Erythroblast (primary cell): Measurements from ENCODE around the gene XPOT.

Source experiments
- DNase-seq, 2 experiments: peaks; one replicate each; lab custom pipeline; 2025; lab: John Stamatoyannopoulos, UW
- GATA1 ChIP-seq: IDR thresholded peaks from 2 replicates; pipeline ENCODE4 v1.6.1; 2011; ENCODE audit warnings: low read depth, mild to moderate bottlenecking, control low read depth, low read length, moderate library complexity
- POLR2A ChIP-seq: IDR thresholded peaks from 2 replicates; pipeline ENCODE4 v1.6.1; 2011; ENCODE audit warnings: mild to moderate bottlenecking, low read length

XPOT gene

GRCh38 chr12:64404470-64405256 lies 471 bp downstream of the XPOT start:
- peak; percentile 89 to 95 for DNase-seq
- no peak for TF ChIP-seq GATA1
- TF ChIP-seq POLR2A: peak; percentile 84

- TF ChIP-seq GATA1: no peak
- no peak for TF ChIP-seq POLR2A
Observed at GRCh38 chr12:64407342-64408223, 3.4 kb downstream of the XPOT start.

DNA sequence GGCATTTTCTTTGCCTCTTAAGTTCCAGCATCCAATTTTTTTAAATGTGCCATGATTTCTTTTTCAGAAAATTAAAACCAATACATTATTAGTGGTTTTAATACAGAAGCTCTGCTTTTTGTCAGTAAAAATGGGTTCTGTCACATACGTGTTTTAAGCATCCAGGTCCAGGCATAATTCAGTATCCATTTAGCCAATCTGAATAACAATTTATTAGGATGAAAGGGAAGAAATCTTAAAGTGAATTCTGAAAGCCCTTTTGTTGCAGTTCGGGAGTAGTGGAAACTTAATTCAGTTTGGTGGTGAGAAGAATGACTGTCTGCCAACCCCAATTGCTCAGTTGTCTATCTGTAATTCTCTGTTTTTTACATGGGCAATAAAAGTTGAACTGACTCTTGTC lies 7.2 kb downstream of the XPOT start:
- TF ChIP-seq GATA1: no peak
- TF ChIP-seq POLR2A: no peak
- DNase-seq: no peak

More at GRCh38 chr12:64407342-64408223, 3.4 kb downstream of the XPOT start:
- DNase-seq: peak; percentile 12 to 16

- TF ChIP-seq GATA1 (no peak), POLR2A (no peak)
Observed at GRCh38 chr12:64412459-64412858, 8.3 kb downstream of the XPOT start.

GRCh38 chr12:64413884-64414283 lies 9.7 kb downstream of the XPOT start:
- no peak for TF ChIP-seq GATA1
- TF ChIP-seq POLR2A: no peak
- no peak for DNase-seq

More at GRCh38 chr12:64412459-64412858, 8.3 kb downstream of the XPOT start:
- no peak for DNase-seq

- no peak for TF ChIP-seq GATA1
- TF ChIP-seq POLR2A: no peak
- no peak for DNase-seq
Observed at GRCh38 chr12:64418209-64418608, 14.0 kb downstream of the XPOT start.

DNA sequence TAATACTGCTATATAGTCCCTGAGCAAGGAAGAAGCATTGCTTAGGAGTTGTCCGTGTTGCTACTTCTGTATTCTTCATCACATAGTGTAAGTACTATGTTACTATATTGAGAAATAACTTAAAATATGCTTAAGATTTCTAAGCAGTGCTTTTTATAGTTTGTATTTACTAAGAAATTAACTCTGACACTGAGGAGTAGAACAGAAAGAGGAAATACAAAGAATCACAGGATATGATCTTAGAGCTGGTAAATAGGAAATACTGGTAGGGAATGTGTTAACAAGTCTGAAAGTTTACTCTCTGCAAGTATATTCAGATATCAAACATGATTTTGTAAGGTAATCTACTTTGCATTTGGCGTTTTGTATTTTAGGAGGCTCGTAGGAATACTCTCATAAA lies 15.5 kb downstream of the XPOT start:
- TF ChIP-seq GATA1 (no peak), POLR2A (no peak)
- DNase-seq: no peak

DNA sequence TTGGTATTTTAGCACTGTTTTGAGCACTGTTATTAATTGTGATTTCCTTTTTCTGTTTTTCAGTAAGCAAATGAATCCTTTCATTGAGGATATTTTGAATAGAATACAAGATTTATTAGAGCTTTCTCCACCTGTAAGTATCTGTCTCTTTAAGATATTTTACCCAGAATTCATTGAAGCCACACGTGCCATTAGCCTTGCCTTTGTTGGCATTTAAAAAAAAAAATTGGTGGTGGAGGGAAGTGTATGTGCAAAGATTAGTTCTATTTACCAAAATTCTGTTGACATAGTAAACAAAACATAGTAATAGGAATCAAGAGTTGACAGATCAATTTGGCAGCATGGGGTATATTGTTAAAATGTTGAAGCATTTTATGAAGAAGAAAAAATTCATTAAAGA lies 23.8 kb downstream of the XPOT start:
- DNase-seq: no peak
- TF ChIP-seq POLR2A (no peak), GATA1 (no peak)

DNA sequence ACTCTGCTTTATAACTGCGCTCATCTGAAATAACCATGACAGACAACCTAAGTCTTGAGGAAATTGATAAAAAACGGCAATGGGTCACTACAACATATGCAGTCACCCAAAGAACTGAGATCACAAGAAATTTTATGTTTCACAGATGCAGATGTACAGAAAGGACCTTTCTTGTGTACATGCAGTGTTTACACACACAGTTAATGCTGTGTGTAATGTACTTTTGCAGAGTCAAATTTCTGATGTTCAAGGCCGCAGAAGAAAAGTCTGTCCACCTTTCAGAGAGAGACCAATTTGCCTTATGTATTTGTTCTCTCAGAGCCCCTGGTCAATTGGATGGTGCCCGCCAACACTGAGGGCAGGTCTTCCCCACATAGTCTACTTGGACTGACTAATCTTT lies 24.8 kb downstream of the XPOT start:
- no peak for DNase-seq
- no peak for TF ChIP-seq GATA1
- TF ChIP-seq POLR2A: no peak

DNA sequence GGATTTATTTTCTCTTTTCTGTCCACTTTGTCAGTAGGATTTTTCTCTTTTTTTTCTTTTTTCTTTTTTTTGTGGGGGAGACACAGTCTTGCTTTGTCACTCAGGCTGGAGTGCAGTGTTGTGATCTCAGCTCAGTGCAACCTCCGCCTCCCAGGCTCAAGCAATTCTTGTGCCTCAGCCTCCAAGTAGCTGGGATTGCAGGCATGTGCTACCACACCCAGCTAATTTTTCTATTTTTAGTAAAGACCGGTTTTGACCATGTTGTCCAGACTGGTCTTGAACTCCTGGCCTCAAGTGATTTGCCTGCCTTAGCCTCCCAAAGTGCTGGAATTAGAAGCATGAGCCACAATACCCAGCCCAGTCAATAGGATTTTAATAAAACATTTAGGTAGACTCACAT lies 26.7 kb downstream of the XPOT start:
- no peak for DNase-seq

GRCh38 chr12:64431791-64432190 lies 27.6 kb downstream of the XPOT start:
- DNase-seq: no peak
- TF ChIP-seq GATA1 (no peak), POLR2A (no peak)

More for the DNA sequence above, 26.7 kb downstream of the XPOT start:
- TF ChIP-seq POLR2A: no peak
- no peak for TF ChIP-seq GATA1

DNA sequence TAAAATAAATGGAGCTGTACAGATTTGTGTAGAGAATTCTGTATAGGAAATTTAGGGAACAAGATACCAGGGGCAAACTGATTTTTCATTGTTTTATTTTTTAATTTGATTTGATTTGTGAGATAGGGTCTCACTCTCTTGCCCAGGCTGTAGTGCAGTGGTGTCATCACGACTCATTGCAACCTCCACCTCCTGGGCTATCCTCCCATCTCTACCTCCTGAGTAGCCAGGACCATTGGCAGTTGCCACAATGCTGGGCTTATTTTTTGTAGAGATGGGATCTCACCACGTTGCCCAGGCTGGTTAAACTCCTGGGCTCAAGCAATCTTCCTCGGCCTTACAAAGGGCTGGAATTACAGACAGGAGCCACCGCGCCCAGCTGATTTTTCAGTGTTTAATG lies 29.7 kb downstream of the XPOT start:
- DNase-seq: no peak
- no peak for TF ChIP-seq GATA1
- TF ChIP-seq POLR2A: no peak

DNA sequence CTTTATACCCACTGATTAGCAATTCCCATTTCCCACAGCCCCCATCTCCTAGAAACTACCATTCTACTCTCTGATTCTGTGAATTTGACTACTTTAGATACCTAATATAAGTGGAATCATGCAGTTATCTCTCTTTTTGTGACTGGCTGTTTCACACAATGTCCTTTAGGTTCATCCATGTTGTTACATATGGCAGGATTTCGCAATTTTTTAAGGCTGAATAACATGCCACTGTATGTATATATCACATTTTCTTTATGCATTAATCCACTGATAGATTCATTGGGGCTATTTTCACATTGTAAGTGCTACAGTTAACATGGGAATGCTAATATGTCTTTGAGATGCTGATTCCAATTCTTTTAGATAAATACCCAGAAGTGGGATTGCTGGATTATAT lies 35.9 kb downstream of the XPOT start:
- no peak for TF ChIP-seq POLR2A
- no peak for TF ChIP-seq GATA1
- no peak for DNase-seq

- no peak for TF ChIP-seq POLR2A
- TF ChIP-seq GATA1: no peak
- DNase-seq: no peak
Observed at GRCh38 chr12:64445490-64445889, 41.3 kb downstream of the XPOT start.

DNA sequence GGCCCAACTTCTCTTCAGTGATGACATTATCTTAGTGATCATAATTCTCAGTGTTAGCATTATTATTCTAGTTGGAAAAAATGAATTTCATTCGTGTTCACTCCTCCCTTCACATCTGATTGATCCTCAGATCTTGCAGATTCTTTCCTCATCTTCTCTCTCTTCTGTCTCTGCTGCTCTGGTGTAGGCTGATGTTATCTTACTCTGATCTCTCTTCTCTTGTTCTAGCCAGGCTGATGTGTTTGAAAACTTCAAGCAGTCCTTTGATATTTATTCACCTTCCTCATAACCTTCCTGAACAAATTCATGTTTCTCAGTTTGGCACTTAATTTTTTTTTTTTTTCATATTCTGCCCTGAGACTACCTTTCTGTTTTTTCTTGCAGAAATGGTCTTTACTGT lies 42.1 kb downstream of the XPOT start:
- no peak for DNase-seq

More for the DNA sequence above, 42.1 kb downstream of the XPOT start:
- TF ChIP-seq POLR2A (no peak), GATA1 (no peak)
